ENCODE measurements around the gene TGM2. TPM values are rescaled to one million over a fixed set of nuclear protein-coding genes. Genes with fewer than 3 reads are reported as not detected.

Gene TGM2
- total and polyA plus RNA-seq, 9 of the 15 experiments (the other 6 are each of a cell fraction or from before 2014, with no cell fraction given) = 5.5 to 78.5 (median 37.6) TPM

GRCh38 chr20:38091441-38092216 is 73.4 kb downstream of the TGM2 start:
- peak; percentile 83 for FAIRE-seq
- 8% methylated on average over 6 of the region's 6 CpGs for WGBS (ENCODE audit: insufficient coverage, low coverage, missing lambda C conversion rate)
- H3K27ac ChIP-seq (ENCODE audit: extremely low read depth, low read depth, low read length) = peak overlapping the region; percentile 56
- no peaks in the 10 kb centered on the region for H4K20me1 ChIP-seq (replicated peaks; ENCODE audit: control insufficient read depth, insufficient read depth, low read length)
- no peak overlapping the region for H3K4me3 ChIP-seq
- H2AFZ ChIP-seq (ENCODE audit: low read depth, low read length) = no peak overlapping the region
- no peaks in the 10 kb centered on the region for H3K27me3 ChIP-seq (ENCODE audit: control insufficient read depth in 2 of 2, insufficient read depth in 2 of 2, low read length in 2 of 2)
- intact Hi-C loops (cut with micrococcal nuclease) = no loop called here
- no peaks in the 10 kb centered on the region for H3K9me3 ChIP-seq (replicated peaks; ENCODE audit: control insufficient read depth, insufficient read depth, low read depth, low read length)
- peak; percentile 84 for ATAC-seq
- H3K9ac ChIP-seq (ENCODE audit: insufficient read depth in 1 of 2, low read depth in 2 of 2, low read length in 2 of 2) = peak overlapping the region in 1 of 2 experiments; percentile 13; a peak in 1 of 4 replicates
- peak overlapping the region; percentile 17; the same call in 1 of the 2 replicates for H3K4me2 ChIP-seq (ENCODE audit: insufficient read depth, low read length)
- in situ Hi-C loops (cut with MboI) = no loop called here
- POLR2A ChIA-PET = interaction anchor here (0.9 kb wide), 1 partner anchor 18 kb away, joined by 6 read pairs; no protein-coding TSS in a partner anchor
- H3K9me1 ChIP-seq (ENCODE audit: control insufficient read depth, insufficient read depth, low read length) = no peaks in the 10 kb centered on the region
- DNase-seq (ENCODE audit: extremely low read depth in 1 of 4, low spot score in 3 of 4) = peak; percentile 43 to 79 (median 58)
- H3K4me1 ChIP-seq (replicated peaks in 1 of 2; ENCODE audit: control insufficient read depth in 2 of 2, insufficient read depth in 2 of 2, low read length in 2 of 2) = peaks cover 4 to 48% of the 10 kb centered on the region in 2 experiments; a peak in 4 of 5 replicates
- no peaks in the 10 kb centered on the region for H3K79me2 ChIP-seq (ENCODE audit: control insufficient read depth, insufficient read depth, low read length)
- H3K36me3 ChIP-seq (ENCODE audit: control insufficient read depth, insufficient read depth, low read length) = peaks cover 59% of the 10 kb centered on the region
- BruUV-seq (replicated peaks) = no TSS peak
- CTCF ChIA-PET (ENCODE audit: low intra/inter-chr PET ratio) = no interaction called here
- no peak for TF ChIP-seq ARHGAP35 (IDR thresholded peaks at IDR 0.05; ENCODE audit: partially characterized antibody)
- TF ChIP-seq ZFX (CRISPR knock-in tag; IDR thresholded peaks at IDR 0.05) = peak; percentile 8; the same call in 1 of the 2 replicates
- TF ChIP-seq RCOR1 (IDR thresholded peaks at IDR 0.05; ENCODE audit: borderline replicate concordance in 1 of 2, low read depth in 2 of 2, low read length in 2 of 2) = peak in 1 of 2 experiments; percentile 77; a peak in 2 of 4 replicates
- no peak for TF ChIP-seq YBX1 (IDR thresholded peaks at IDR 0.05)
- no peak for TF ChIP-seq TAF7 (tag; IDR thresholded peaks at IDR 0.05)
- TF ChIP-seq, protein P1, sequence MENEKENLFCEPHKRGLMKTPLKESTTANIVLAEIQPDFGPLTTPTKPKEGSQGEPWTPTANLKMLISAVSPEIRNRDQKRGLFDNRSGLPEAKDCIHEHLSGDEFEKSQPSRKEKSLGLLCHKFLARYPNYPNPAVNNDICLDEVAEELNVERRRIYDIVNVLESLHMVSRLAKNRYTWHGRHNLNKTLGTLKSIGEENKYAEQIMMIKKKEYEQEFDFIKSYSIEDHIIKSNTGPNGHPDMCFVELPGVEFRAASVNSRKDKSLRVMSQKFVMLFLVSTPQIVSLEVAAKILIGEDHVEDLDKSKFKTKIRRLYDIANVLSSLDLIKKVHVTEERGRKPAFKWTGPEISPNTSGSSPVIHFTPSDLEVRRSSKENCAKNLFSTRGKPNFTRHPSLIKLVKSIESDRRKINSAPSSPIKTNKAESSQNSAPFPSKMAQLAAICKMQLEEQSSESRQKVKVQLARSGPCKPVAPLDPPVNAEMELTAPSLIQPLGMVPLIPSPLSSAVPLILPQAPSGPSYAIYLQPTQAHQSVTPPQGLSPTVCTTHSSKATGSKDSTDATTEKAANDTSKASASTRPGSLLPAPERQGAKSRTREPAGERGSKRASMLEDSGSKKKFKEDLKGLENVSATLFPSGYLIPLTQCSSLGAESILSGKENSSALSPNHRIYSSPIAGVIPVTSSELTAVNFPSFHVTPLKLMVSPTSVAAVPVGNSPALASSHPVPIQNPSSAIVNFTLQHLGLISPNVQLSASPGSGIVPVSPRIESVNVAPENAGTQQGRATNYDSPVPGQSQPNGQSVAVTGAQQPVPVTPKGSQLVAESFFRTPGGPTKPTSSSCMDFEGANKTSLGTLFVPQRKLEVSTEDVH (IDR thresholded peaks at IDR 0.05; ENCODE audit: low read depth, partially characterized antibody) = no peak
- 0 out of 2 replicates have a peak, but pooled peaks have one; percentile 48 for TF ChIP-seq SMAD4 (CRISPR knock-in tag; conservative IDR thresholded peaks at IDR 0.05)
- 0 out of 2 replicates have a peak, but pooled peaks have one; percentile 26 for TF ChIP-seq L3MBTL2 (IDR thresholded peaks at IDR 0.05)
- TF ChIP-seq, protein P2, sequence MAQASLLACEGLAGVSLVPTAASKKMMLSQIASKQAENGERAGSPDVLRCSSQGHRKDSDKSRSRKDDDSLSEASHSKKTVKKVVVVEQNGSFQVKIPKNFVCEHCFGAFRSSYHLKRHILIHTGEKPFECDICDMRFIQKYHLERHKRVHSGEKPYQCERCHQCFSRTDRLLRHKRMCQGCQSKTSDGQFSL (CRISPR knock-in tag; IDR thresholded peaks at IDR 0.05) = no peak
- TF ChIP-seq, protein P2 (tag; IDR thresholded peaks at IDR 0.05) = 0 out of 4 replicates have a peak, but pooled peaks of 1 of the 2 experiments have one; percentile 36
- TF ChIP-seq NRF1 (conservative IDR thresholded peaks at IDR 0.05 in 1 of 2, IDR thresholded peaks at IDR 0.05 in 1 of 2) = peak; percentile 12 to 34; a peak in 2 of 4 replicates
- TF ChIP-seq DIDO1 (tag; IDR thresholded peaks at IDR 0.05; ENCODE audit: low read depth) = no peak
- TF ChIP-seq ETV6 (IDR thresholded peaks at IDR 0.05; ENCODE audit: borderline replicate concordance in 1 of 2, low read depth in 2 of 2, low read length in 1 of 2) = no peak
- TF ChIP-seq ETV6 (CRISPR knock-in tag; IDR thresholded peaks at IDR 0.05; ENCODE audit: borderline replicate concordance) = no peak
- TF ChIP-seq MAZ (CRISPR knock-in tag; conservative IDR thresholded peaks at IDR 0.05 in 1 of 2, IDR thresholded peaks at IDR 0.05 in 1 of 2) = peak in 1 of 2 experiments; percentile 43; a peak in 1 of 4 replicates
- no peak for TF ChIP-seq THRB (CRISPR knock-in tag; conservative IDR thresholded peaks at IDR 0.05)
